ENCODE measurements around the gene PTPRO. TPM values are rescaled to one million over a fixed set of nuclear protein-coding genes. Genes with fewer than 3 reads are reported as not detected.

The PTPRO gene
- polyA plus RNA-seq, 1 donor from 2014 or later: 9.4 TPM

DNA sequence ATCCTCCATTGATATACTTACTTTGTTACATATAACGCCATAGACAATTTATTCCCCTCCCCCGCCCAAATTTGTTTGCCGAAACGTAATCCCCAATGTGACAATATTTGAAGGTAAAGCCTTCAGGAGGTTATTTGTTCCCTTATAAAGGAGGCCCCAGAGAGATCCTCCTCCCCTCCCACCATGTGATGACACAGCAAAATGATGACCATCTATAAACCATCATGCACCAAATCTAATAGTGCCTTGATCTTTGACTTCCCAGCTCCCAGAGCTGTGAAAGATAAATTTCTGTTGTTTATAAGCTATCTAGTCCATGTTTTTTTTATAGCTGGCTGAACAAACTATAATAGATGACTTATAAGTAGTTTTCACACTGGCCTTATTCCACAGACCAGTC, 122.2 kb downstream of the PTPRO start:
- Mint-ChIP-seq H3K4me1 (no peaks in the 10 kb centered on the region), H3K9me3 (peaks cover 0 to 2% (median 0%) of the 10 kb centered on the region in 3 donors), H3K27me3 (peaks cover 1% of the 10 kb centered on the region), H3K4me3 (no peak overlapping the region), H3K36me3 (no peaks in the 10 kb centered on the region), H3K27ac (peak overlapping the region in 1 of 3 donors; percentile 6)

DNA sequence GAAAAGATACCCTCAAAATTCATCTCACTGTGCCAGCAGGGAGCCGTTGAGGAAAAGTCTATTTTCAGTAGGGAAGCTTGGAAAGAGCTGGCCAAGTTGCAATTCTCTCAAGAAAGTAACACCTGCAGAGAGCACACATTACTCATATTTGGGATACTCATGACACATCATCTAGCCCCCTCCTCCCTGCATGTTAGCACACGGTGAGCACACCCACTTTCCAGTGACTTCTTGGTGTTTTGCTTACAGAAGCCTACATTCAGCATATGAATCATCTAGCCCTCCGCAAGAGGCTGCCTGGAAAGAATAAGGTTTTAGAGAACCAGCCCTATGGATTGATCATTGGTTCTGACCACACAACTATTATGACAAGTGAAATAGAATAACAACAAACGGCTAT, 124.5 kb downstream of the PTPRO start:
- Mint-ChIP-seq H3K27me3 (peaks cover 1% of the 10 kb centered on the region), H3K27ac (no peak overlapping the region), H3K4me3 (no peak overlapping the region), H3K4me1 (no peaks in the 10 kb centered on the region), H3K36me3 (no peaks in the 10 kb centered on the region), H3K9me3 (peaks cover 0 to 5% (median 2%) of the 10 kb centered on the region in 3 donors)

DNA sequence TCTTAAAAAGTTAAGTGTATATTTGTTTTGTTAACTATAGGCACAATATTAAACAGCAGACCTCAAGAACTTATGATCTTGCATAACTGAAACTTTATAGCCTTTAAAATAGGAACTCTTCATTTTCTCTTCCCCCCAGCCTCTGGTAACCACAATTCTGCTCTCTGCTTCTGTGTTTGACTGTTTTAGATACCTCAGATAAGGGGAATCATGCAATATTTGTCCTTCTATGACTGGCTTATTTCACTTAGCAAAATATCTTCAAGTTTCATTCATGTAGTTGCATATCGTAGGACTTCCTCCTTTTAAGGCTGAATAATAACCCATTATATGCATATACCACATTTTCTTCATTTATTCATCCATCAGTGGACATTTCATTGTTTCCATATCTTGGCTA, 131.3 kb downstream of the PTPRO start:
- H3K36me3 Mint-ChIP-seq: peaks cover 2% of the 10 kb centered on the region
- peaks cover 8 to 14% (median 9%) of the 10 kb centered on the region in 3 donors for H3K9me3 Mint-ChIP-seq
- H3K4me1 Mint-ChIP-seq: peaks cover 0 to 2% (median 0%) of the 10 kb centered on the region in 3 donors
- no peak overlapping the region for H3K27ac Mint-ChIP-seq
- no peak overlapping the region for H3K4me3 Mint-ChIP-seq
- H3K27me3 Mint-ChIP-seq: no peaks in the 10 kb centered on the region

DNA sequence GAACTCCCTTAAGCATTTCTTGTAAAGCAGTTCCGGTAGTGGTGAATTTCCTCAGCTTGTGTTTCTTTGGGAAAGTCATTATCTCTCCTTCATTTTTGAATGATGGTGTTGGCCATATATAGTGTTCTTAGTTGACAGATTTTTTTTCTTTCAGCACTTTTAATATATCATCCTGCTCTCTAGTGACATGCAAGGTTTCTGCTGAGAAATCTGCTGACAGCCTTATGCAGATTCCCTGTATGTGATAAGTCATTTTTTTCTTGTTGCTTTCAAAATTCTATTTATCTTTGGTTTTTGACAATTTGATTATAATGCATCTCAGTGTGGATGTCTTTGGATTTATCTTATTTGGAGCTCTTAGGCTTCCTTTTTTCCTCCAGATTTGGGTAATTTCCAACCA, 135.7 kb downstream of the PTPRO start:
- no peaks in the 10 kb centered on the region for H3K36me3 Mint-ChIP-seq
- H3K9me3 Mint-ChIP-seq: peaks cover 8 to 18% (median 13%) of the 10 kb centered on the region in 3 donors
- H3K27me3 Mint-ChIP-seq: peaks cover 3% of the 10 kb centered on the region
- no peak overlapping the region for H3K4me3 Mint-ChIP-seq
- peak overlapping the region in 1 of 3 donors; percentile 6 for H3K27ac Mint-ChIP-seq
- peaks cover 0 to 2% (median 0%) of the 10 kb centered on the region in 3 donors for H3K4me1 Mint-ChIP-seq

DNA sequence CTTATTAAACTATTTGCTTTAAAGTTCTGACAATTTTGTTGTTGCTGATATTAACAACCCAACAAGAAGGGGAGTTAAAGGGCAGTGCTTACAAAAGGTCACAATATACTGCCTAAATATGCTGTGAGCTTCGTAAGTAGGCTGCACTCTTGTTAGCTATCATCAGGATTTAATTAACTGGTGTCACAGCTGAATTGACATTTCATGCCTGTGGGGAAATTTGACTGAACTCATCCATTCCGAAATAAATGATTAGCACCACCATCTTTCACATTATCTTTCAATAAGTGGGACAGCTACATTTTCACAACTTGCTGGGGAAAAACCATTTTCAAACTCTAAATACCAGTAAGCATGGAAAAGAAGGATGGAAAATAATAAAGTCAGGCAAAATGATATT, 146.6 kb downstream of the PTPRO start:
- no peak overlapping the region for H3K27ac Mint-ChIP-seq
- H3K36me3 Mint-ChIP-seq: no peaks in the 10 kb centered on the region
- no peaks in the 10 kb centered on the region for H3K4me1 Mint-ChIP-seq
- H3K27me3 Mint-ChIP-seq: peaks cover 6% of the 10 kb centered on the region
- H3K9me3 Mint-ChIP-seq: no peaks in the 10 kb centered on the region
- no peak overlapping the region for H3K4me3 Mint-ChIP-seq

DNA sequence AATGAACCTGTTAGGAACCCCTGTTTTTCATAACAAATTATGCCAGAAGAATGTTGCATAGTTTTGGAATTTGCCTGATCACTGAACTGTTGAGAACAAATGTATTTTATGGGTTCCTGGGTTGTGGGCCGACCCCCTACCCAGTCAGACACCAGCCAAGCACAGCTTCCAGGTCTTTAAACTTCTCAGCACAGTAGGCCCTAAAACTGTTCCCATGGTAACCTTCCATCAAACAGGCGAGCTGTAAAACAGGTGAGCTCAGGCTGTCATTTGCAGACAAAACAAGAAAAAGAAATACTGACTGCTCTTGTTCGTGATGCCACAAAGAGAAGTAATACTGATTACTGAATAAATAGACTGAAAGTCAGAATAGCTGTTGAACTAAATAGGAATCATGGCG, 147.0 kb downstream of the PTPRO start:
- H3K4me3 Mint-ChIP-seq: no peak overlapping the region
- H3K9me3 Mint-ChIP-seq: no peaks in the 10 kb centered on the region
- no peaks in the 10 kb centered on the region for H3K36me3 Mint-ChIP-seq
- H3K4me1 Mint-ChIP-seq: no peaks in the 10 kb centered on the region
- H3K27ac Mint-ChIP-seq: no peak overlapping the region
- H3K27me3 Mint-ChIP-seq: peaks cover 5% of the 10 kb centered on the region

DNA sequence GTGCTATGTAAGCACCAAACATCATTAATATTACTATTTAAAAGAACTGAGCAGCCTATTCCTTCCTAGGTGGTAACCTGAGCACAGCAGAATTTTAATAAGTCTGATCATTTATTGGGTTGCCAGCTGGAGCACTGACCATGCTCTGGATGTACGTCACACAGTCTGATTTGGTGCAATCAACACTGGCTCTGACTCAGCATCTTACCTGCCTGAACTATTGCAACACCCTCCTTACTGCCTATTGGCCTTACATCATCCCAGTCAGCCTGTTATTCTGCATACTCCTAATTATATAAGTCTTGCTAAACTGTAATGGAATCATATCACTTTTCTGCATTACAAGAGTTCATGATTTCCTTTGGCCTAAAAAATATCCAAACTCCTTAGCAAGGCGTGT, 149.7 kb downstream of the PTPRO start:
- Mint-ChIP-seq H3K9me3 (no peaks in the 10 kb centered on the region), H3K27me3 (peaks cover 3% of the 10 kb centered on the region), H3K4me1 (no peaks in the 10 kb centered on the region), H3K36me3 (no peaks in the 10 kb centered on the region), H3K4me3 (no peak overlapping the region), H3K27ac (no peak overlapping the region)

DNA sequence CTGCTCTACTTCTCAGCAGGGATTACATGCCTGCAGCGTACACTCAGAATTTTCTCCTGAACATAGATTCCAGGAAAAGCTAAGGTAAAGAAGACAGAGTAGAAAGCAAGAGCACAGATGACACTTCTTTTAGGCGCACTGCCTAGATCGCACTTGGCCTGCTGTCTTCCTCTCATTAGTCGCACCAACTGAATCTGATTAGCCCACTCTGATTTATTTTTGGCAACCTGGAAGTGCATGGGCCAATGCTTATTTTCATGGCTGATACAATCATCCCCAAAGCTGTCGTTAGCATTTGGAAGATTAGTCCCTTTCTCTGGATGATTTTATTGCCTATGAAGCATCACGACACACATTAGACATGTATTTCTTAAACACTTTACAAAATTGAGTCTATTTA, 152.5 kb downstream of the PTPRO start:
- Mint-ChIP-seq H3K36me3 (no peaks in the 10 kb centered on the region), H3K4me3 (no peak overlapping the region), H3K27me3 (peaks cover 3% of the 10 kb centered on the region), H3K4me1 (no peaks in the 10 kb centered on the region), H3K9me3 (no peaks in the 10 kb centered on the region), H3K27ac (no peak overlapping the region)

DNA sequence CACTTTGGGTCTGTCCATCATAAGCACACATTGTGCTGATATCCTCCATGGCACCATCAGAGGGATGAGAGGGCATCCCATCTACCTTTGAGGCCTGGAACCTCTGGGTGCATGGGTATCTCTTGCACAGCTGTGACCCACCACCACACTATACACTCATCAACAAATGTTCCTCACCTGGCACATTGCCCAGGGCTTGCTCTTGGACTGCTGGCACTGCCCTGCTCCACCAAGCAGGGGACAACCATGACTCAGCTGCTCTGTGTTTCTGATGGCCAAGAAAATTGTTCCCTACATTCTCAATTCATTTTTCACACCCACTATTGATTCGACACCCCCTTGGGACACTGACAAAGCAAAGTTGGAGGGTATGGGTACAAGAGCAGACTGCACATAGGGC, 155.5 kb downstream of the PTPRO start:
- Mint-ChIP-seq H3K27me3 (peaks cover 6% of the 10 kb centered on the region), H3K36me3 (no peaks in the 10 kb centered on the region), H3K4me3 (no peak overlapping the region), H3K9me3 (no peaks in the 10 kb centered on the region), H3K4me1 (no peaks in the 10 kb centered on the region), H3K27ac (no peak overlapping the region)

DNA sequence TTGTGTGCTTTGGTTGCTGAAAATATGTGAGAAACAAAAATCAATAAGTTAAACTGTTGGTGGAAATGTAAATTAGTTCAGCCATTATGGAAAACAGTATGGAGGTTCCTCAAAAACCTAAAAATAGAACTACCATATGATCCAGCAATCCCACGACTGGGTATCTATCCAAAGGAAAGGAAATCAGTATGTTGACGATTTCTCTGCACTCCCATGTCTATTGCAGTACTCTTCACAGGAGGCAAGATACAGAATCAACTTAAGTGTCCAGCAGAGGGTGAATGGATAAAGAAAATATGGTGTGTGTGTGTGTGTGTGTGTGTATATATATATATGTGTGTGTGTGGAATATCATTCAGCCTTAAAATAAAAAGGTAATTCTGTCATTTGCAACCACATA, 159.5 kb downstream of the PTPRO start:
- Mint-ChIP-seq H3K4me3 (no peak overlapping the region), H3K4me1 (no peaks in the 10 kb centered on the region), H3K9me3 (no peaks in the 10 kb centered on the region), H3K27ac (no peak overlapping the region), H3K27me3 (peaks cover 10% of the 10 kb centered on the region), H3K36me3 (no peaks in the 10 kb centered on the region)

DNA sequence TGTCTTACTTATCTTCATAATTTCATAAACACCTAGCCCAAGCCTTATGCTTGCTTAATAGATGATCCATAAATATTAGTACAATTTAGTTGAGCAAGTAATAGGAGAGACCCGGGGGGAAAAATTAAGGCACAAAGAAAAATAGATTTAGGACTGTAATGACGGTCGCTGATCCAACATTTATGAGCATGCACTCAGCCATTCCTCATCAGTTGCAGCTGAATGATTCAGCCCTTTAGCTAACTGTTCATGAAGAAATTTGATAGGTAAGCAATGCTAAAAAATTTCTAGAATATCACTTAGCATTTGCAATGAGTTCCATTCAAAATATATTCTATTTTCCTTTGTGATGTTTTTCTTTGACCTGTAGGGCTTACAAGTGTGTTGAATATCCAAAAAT, 163.2 kb downstream of the PTPRO start:
- Mint-ChIP-seq H3K4me1 (no peaks in the 10 kb centered on the region), H3K27ac (no peak overlapping the region), H3K9me3 (no peaks in the 10 kb centered on the region), H3K27me3 (peaks cover 13% of the 10 kb centered on the region), H3K4me3 (no peak overlapping the region), H3K36me3 (no peaks in the 10 kb centered on the region)

DNA sequence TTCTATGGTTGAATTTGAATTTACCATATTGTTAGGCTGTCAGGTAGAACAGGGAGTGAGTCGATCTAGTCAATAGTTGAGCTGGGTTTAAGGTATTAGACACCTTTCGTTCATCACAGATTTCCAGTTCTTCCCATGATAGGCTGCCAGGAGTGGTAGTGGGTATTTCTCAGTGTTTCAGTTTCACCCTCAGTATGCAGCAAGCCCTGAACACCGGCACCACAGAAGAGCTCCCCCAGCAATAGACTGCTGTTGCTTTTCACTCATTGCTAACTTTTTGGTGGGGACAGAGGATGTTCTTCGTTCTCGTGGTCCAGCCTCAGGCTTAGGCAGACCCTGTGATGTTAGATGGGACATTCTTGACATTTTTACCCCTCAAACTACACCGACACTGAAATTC, 164.6 kb downstream of the PTPRO start:
- H3K27me3 Mint-ChIP-seq: peaks cover 15% of the 10 kb centered on the region
- no peaks in the 10 kb centered on the region for H3K36me3 Mint-ChIP-seq
- H3K9me3 Mint-ChIP-seq: peaks cover 0 to 1% (median under 1%) of the 10 kb centered on the region in 3 donors
- H3K4me1 Mint-ChIP-seq: no peaks in the 10 kb centered on the region
- H3K4me3 Mint-ChIP-seq: no peak overlapping the region
- no peak overlapping the region for H3K27ac Mint-ChIP-seq

DNA sequence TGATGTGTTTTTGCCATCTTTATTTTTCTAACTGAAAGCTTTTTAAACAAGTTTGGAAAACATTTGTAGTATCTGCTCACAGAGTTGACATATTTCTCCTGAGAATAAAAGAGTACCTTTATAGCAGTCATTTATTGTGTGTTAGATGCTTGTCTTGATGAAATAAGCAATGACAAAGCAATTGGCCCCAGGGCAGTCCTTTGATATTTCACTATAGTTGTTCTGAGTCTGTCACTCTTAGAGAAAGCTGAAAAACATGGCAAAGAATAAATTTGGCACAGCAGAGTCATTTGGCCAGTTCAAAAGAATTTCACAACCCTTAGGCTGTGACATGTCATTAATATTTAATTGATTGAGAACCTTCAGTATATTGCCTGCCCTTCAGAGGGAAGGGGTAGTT, 166.2 kb downstream of the PTPRO start:
- Mint-ChIP-seq H3K9me3 (peaks cover 4 to 12% (median 5%) of the 10 kb centered on the region in 3 donors), H3K36me3 (no peaks in the 10 kb centered on the region), H3K4me3 (no peak overlapping the region), H3K4me1 (no peaks in the 10 kb centered on the region), H3K27ac (no peak overlapping the region), H3K27me3 (peaks cover 18% of the 10 kb centered on the region)

DNA sequence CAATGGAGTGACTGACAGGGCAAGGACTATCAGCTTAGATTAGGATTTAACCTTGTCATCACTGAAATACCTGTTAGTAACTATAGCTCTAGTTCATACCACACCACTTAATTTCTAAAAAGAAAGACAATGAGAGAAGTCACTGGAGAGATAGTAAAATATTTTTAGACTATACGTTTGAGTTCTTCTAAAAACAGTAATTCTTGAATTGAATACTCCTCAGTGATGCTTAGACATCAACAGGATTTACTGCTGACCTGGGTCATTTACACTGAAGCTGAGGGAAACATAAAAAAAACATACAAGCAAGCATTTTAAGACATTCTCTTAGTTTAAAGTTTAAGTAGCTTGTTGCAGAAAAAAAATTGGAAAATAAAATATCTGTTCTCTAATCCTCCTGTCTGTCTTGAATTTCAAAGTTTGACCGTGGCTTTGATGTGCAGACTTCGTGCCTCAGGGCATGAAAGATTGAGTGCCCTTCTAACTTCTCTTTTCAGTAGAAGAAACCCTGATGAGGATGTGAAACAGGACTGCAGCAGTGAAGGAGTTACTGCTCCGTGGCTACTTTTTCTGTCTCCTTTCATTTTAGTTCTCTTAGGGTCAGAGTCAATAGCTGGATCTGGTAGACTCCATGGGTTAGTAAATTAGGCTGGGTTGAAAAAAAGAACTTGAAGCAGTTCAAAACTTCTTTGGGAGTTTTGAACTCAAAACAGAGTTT, 172.2 kb downstream of the PTPRO start:
- Mint-ChIP-seq H3K4me3 (peak overlapping the region in 2 of 4 donors; percentile 84 to 85), H3K4me1 (peaks cover 5 to 8% (median 5%) of the 10 kb centered on the region in 3 donors), H3K27me3 (peaks cover 18% of the 10 kb centered on the region), H3K27ac (no peak overlapping the region), H3K36me3 (no peaks in the 10 kb centered on the region), H3K9me3 (peaks cover 4 to 12% (median 5%) of the 10 kb centered on the region in 3 donors)

DNA sequence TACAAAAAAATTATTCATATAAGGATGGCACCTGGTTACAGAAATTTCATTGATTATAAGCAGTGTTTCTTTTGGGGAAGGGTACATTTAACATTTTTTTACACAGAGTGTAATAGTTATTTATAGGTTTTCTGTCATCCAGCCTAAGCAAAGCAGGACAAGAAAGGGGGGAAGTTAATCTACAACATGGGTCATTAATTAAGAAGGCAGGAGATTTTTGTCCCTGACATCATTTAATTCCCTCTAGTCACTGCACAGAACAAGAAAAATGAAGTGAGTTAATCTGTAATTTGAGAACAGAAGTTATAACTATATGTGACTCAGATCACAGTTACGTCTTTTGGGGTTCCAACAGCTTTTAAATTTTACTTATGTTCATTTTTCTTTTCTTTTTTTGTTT, 173.4 kb downstream of the PTPRO start:
- Mint-ChIP-seq H3K4me1 (peaks cover 5 to 8% (median 5%) of the 10 kb centered on the region in 3 donors), H3K4me3 (no peak overlapping the region), H3K9me3 (peaks cover 4 to 12% (median 5%) of the 10 kb centered on the region in 3 donors), H3K36me3 (no peaks in the 10 kb centered on the region), H3K27ac (no peak overlapping the region), H3K27me3 (peaks cover 18% of the 10 kb centered on the region)

DNA sequence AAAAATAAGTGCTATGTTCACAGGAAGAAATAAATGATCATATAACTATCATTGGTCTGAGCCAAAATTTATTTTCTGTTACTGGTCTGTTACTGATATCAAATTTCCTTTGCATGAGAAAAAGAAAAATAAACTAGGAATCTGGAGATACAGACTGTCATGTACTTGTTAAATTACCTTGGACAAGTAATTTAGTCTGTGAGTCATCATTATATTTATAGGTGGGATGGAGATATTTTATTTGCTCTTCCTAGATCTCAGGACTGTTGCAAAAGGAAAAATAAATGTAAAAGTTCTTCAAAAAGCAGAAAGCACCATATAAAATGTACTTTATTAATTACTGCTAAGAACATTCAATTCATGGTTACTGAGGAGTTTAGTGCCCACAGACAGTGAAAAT, 174.4 kb downstream of the PTPRO start:
- Mint-ChIP-seq H3K36me3 (no peaks in the 10 kb centered on the region), H3K27me3 (peaks cover 13% of the 10 kb centered on the region), H3K4me1 (peaks cover 5 to 8% (median 5%) of the 10 kb centered on the region in 3 donors), H3K4me3 (no peak overlapping the region), H3K27ac (no peak overlapping the region), H3K9me3 (peaks cover 3 to 12% (median 5%) of the 10 kb centered on the region in 3 donors)
